CD4-positive, alpha-beta T cell treated with Interleukin-4 for 4 hours (primary cell): ENCODE results near the gene ERBB3.

Source experiments
- DNase-seq: peaks from one replicate; pipeline ENCODE4 v3.0.0-alpha.2; 2020

ERBB3 gene

DNA sequence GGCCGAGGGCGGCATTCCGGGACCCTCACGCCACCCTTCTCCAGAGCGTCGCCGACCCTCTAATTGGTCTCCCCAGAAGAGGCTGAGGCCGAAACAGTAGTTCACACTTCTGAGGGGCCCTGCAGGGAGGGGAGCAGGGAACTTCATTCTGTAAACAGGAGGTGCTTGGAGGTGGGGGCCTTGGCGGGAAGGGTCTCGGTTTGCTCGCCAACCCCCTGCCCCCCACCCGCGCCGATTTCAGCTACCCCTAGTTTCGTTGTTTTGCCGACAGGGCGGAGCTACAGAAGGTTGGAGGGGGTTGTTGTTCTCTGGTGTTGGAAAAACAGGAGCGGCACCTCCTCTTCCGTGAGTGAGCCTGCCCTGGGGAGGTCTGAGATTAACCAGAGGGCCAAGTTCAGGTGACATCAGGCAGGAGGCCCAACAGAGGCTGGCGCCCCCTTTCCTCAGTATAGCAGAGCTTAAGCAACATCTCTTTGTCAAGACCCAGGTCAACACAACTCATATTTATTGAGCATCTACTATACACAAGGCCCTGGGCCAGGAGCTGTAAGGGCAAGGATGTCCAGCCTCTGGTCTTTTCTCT lies 682 bp downstream of the ERBB3 start:
- no peak for DNase-seq

DNA sequence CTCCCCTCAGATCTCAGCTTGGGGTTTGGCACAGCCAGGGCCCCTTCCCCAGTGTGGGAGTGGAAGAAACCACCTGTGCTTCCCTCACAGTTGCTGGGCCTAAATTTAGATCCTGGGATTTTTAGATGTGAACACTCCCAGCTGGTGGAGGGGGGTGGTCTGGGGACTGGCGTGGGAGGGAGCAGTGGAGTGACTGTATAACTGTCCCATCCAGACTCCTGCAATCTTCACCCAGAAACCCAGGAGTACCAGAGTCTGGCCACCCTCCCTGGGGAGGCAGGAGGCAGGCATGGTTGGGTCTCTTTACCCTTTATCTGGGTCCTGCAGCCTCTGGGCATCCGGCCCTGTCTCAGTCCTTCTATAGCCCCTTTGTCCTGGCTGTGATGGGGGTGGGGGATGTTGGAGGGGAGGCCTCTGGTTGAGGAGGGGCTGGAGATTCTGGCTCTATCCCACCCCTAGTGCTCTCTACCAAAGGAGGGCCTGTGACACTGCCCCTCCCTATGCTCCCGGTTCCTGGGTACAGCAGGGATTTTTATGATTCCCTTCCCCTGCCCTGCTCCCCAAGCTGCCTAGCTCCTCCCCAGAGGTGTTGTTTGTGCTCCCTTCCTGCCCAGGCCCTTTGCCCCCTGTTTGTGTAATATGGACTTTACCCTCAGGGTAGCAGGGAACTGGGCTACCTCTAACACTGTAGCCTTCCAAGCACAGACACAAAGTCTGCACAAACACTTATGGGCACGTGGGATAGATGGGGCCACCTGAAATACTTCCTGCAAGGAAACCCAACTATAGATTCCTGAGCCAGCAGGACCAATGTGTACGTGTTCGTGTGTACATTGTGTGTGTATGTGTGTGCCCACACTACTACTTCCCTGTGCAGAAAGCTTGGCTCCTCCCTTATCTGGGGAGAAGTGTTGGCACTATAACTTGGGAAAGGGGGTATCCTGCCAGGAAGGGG lies 1.7 kb downstream of the ERBB3 start:
- DNase-seq = no peak

DNA sequence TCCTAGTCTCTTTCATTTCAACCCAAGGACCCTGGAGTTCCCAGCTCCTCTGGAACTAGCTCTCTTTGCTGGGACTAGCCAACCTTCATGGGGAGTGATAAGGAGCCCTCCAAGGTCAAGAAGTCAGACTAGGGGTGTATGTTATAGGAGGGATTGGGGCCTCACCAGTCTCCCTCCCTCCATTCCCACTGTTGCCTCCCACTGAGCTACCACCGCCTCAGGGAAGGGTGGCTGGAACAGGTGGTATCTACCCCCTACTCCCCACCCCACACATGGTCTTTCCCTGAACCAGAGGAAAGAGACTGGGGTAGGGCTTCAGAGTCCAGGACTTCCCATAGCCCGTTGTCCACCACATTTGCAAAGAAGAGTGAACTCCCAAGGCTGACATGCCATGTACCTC lies 2.4 kb downstream of the ERBB3 start:
- DNase-seq = no peak

GRCh38 chr12:56082967-56083366 lies 3.0 kb downstream of the ERBB3 start:
- DNase-seq = no peak

DNA sequence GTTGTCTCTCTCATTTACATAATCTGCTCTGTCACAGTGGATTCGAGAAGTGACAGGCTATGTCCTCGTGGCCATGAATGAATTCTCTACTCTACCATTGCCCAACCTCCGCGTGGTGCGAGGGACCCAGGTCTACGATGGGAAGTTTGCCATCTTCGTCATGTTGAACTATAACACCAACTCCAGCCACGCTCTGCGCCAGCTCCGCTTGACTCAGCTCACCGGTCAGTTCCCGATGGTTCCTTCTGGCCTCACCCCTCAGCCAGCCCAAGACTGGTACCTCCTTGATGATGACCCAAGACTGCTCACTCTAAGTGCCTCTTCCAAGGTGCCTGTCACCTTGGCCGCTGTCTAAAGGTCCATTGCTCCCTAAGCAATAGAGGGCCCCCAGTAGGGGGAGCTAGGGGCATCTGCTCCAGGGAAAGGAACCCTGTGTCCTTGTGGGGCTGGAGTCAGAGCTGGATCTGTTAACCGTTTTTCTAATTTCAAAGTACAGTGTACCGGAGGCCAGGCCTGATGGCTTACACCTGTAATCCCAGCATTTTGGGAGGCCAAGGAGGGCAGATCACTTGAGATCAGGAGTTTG lies 5.1 kb downstream of the ERBB3 start:
- DNase-seq = peak; percentile 6

GRCh38 chr12:56086096-56086495 lies 6.1 kb downstream of the ERBB3 start:
- no peak for DNase-seq

DNA sequence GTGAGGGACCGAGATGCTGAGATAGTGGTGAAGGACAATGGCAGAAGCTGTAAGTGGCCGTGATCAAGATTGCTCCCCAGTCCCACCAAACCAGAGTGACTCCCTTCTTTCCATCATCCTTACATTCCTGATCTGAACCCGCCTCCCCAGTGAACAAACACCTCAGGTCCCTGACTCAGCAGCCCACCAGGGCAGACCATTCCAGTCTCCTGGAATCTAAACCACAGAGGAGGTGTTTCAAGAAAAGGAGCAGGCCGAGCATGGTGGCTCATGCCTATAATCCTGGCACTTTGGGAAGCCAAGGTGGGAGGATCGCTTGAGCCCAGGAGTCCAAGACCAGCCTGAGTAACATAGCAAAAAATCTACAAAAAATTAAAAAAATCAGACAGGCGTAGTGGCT lies 6.6 kb downstream of the ERBB3 start:
- no peak for DNase-seq

DNA sequence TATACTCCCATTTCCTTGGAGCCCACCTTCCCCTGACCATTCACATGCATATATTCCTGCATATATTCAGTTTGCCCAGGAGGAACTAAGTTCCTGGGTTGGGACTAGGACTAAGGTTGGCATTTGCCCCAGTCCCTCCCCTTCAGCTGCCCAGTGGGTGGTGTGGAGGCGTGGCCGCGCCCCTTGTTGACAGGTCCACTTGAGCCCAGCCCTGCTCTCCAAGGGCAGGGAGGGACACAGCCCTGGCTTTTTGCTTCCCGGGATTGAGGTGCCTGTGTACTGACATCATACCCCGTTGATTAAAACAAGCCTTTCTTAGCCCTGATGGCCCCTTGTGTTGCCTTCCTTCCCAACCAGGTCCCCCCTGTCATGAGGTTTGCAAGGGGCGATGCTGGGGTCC lies 7.3 kb downstream of the ERBB3 start:
- DNase-seq = no peak

DNA sequence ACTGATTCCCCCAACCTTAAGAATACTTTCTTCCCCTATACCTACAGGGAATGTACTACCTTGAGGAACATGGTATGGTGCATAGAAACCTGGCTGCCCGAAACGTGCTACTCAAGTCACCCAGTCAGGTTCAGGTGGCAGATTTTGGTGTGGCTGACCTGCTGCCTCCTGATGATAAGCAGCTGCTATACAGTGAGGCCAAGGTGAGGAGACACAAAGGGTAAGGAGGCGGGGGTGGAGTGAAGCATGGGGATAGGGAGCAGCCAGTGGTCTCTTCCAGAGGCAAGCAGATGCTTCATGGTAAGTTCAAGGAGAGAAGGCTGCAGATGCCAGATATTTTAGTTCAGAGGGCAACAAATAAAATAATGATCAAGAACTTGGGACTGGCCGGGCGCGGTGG lies 17.8 kb downstream of the ERBB3 start:
- no peak for DNase-seq

DNA sequence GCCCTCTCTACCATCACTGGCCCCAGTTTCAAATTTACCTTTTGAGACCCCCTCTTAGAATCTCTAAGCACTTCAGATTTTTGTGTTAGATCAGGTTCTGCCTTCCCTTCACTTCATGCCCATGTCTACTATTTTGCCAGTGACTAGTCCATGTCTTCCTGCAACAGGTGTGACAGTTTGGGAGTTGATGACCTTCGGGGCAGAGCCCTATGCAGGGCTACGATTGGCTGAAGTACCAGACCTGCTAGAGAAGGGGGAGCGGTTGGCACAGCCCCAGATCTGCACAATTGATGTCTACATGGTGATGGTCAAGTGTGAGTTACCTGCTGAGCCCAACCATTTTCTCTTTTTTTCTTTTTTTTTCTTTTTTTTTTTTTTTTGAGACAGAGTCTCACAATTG lies 18.6 kb downstream of the ERBB3 start:
- no peak for DNase-seq

GRCh38 chr12:56099787-56100186 lies 19.8 kb downstream of the ERBB3 start:
- DNase-seq = no peak

DNA sequence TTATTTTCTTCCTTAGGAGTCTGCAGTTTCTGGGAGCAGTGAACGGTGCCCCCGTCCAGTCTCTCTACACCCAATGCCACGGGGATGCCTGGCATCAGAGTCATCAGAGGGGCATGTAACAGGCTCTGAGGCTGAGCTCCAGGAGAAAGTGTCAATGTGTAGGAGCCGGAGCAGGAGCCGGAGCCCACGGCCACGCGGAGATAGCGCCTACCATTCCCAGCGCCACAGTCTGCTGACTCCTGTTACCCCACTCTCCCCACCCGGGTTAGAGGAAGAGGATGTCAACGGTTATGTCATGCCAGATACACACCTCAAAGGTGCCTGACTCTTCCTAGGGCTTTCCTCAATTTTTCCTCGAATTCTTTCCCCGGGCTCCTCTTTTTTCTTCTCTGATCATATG lies 21.1 kb downstream of the ERBB3 start:
- DNase-seq = no peak

- no peak for DNase-seq
Measured at GRCh38 chr12:56102683-56103065, 22.7 kb downstream of the ERBB3 start.

DNA sequence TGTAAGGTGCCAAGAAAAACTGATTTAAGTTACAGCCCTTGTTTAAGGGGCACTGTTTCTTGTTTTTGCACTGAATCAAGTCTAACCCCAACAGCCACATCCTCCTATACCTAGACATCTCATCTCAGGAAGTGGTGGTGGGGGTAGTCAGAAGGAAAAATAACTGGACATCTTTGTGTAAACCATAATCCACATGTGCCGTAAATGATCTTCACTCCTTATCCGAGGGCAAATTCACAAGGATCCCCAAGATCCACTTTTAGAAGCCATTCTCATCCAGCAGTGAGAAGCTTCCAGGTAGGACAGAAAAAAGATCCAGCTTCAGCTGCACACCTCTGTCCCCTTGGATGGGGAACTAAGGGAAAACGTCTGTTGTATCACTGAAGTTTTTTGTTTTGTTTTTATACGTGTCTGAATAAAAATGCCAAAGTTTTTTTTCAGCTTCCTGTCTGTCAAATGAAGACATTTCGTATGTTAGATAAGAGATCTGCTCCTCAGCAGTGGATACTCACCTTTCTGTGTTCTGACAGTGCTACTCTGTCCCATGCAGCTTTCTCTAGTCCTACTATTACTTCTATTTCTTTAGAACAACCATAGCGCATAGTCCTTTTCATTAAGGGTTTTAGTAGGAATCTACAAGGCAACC lies 23.2 kb downstream of the ERBB3 start:
- peak; percentile 51 for DNase-seq

DNA sequence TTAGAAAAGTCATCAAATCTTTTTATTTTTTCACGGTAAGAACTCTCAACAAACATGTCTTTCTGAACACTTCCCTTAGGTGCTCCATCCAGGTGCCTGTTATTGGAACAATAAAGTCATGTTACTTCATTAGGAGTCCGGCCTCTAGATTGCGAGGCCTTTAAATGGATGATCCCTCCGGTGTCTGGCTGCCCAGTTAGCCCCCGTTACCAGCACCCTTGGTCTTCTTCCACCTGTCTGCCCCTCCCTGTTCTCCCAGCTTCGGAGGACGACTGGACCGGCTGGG lies 23.8 kb downstream of the ERBB3 start:
- DNase-seq = no peak

DNA sequence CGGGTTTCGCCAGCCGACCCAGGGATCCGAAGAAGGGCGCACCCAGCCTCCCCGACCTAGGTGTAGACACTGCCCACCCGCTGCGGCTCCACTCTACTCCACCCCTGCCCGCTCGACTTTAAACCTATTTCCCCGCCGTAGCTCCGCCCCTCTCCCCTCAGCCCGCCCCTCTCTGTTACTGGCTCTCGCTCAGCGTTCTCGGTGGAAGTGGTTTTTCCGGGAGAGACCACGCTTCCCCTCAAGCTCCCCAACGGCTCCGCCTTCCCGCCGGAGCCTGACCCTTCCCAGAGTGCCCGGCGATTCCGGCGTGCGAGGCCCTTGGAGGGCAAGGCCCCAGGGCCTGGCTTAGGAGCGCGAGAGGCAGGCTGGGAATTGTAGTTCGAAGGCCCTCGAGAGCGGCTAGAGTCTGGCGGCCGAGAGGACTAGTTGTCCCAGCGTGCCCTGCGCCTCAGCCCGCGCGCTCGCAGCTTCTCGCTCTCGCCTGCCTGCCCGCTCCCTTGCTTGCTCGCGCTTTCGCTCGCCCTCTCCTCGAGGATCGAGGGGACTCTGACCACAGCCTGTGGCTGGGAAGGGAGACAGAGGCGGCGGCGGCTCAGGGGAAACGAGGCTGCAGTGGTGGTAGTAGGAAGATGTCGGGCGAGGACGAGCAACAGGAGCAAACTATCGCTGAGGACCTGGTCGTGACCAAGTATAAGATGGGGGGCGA lies 24.3 kb downstream of the ERBB3 start, which contains the start of gene PA2G4:
PA2G4 (plus strand) TSS at position 451 of the 706 bp plus-strand sequence; CDS start at position 630, 179 bp downstream.
- peak; percentile 99 for DNase-seq

- no peak for DNase-seq
Measured at GRCh38 chr12:56104815-56105608, 25.0 kb downstream of the ERBB3 start.

GRCh38 chr12:56105609-56105902 lies 25.6 kb downstream of the ERBB3 start:
- DNase-seq = no peak

DNA sequence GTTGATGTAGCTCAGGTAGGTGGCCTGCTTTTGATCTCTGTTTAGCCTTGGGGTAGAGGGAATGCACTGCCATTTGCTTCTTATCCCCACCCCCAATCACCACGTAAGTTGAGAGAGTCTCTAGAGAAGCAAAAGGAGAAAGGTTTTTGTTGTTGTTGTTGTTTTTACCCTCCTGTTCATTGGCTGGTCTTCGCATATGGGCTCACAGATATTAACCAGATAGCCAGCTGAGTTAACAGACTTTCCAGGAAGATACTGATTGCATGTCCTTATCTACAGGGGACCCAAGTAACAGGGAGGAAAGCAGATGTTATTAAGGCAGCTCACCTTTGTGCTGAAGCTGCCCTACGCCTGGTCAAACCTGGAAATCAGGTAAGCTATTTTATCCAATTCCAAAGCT lies 27.3 kb downstream of the ERBB3 start:
- no peak for DNase-seq

GRCh38 chr12:56110571-56110970 lies 30.6 kb downstream of the ERBB3 start:
- DNase-seq = no peak

DNA sequence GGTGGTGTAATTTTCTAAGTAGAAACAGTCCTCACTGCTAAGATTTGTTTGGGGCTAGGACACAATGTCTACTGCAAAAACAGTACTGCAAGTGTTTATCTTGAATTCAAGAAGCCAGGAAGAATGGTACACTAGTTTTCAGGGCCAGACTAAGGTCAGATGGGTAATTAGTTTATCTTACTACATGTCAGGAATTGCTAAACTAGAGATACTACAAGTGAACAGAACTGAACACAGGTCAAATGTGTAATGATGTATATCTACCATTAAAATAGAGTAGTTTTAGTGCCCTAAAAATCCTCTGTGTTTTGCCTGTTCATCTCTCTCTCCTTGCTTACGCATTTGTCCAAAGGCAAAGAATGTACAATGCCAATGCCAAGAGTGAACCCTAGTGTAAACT lies 34.1 kb downstream of the ERBB3 start:
- no peak for DNase-seq

- DNase-seq = no peak
Measured at GRCh38 chr12:56115329-56115728, 35.4 kb downstream of the ERBB3 start.
